ENCODE results near the gene TMEM51. TPM values are rescaled to one million over a fixed set of nuclear protein-coding genes. Genes with fewer than 3 reads are reported as not detected.
"Not testable (repeated sequence)": the region's sequence is repeated elsewhere in the genome, so short reads cannot be mapped to it uniquely, and the experiment has no call there.

The TMEM51 gene
- total and polyA plus RNA-seq, 4 experiments from 2014 or later = 0.47 to 0.61 TPM; not detected in 2

DNA sequence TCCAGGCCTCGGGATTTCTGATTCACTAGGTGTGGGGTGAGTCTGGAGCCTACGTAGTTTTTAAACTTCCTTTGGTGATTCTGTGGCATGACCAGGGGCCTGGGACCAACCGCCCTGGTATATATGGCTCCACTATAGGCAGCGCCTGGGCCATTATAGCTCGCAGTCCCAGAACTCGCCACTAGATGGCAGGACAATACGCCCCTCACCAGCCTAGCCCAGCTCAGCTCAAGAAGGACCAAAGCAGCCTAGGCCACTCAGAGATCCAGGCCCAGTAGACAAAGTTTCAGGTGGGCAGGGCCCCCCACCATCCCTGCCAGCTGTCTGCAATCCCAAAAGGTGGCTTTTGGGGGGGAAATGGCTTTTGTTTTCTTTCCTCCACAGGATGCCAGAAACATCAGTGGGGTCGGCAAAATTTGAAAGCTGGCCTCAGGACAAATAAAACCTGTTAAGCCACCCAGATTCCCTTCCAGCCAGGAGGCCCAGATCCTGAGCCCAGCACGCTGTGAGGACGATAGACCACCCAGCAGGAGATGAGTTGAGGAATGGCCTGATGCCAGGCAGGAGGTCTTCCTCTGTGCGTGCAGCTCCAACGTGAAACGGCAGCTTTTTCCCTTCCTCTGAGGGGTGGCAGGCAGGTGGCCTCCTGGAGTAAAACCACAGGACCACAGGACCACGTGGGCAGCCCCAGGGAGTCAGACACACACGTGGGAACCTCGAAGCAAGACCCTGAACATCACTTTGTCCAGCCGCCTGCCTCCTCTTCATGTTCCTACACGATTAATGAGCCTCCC, 24.8 kb upstream of the TMEM51 start:
- ChIA-PET CTCF (ENCODE audit: partially characterized antibody) (interaction anchor here (0.7 to 6.4 kb wide), 24 partner anchors 8 to 302 kb away, joined by 3 to 75 read pairs (median 4); no protein-coding TSS in a partner anchor), POLR2A (ENCODE audit: partially characterized antibody) (no interaction called here)
- H3K4me3 Mint-ChIP-seq = no peak overlapping the region
- no peaks in the 10 kb centered on the region for H3K27me3 ChIP-seq (ENCODE audit: insufficient read depth, low read length)
- H3K9me3 Mint-ChIP-seq = peaks cover 0 to 4% (median 0%) of the 10 kb centered on the region in 8 donors
- intact Hi-C loops (cut with micrococcal nuclease) = no loop called here
- no peaks in the 10 kb centered on the region for H3K36me3 ChIP-seq (ENCODE audit: insufficient read depth, low read length)
- no peaks in the 10 kb centered on the region for H3K36me3 Mint-ChIP-seq
- no peak overlapping the region for H3K27ac Mint-ChIP-seq
- no peak overlapping the region for H3K27ac ChIP-seq (ENCODE audit: low read depth, low read length)
- DNase-seq = peak in 4 of 5 donors; percentile 40 to 59 (median 44)
- no peak overlapping the region for H3K4me3 ChIP-seq (ENCODE audit: low read length in 2 of 2)
- no peaks in the 10 kb centered on the region for H3K9me3 ChIP-seq (ENCODE audit: control insufficient read depth in 1 of 2, low read length in 2 of 2)
- H3K4me1 ChIP-seq (ENCODE audit: insufficient read depth, low read length) = no peaks in the 10 kb centered on the region
- H3K27me3 Mint-ChIP-seq = peaks cover 4 to 16% of the 10 kb centered on the region in 2 donors
- H3K4me1 Mint-ChIP-seq = no peaks in the 10 kb centered on the region

DNA sequence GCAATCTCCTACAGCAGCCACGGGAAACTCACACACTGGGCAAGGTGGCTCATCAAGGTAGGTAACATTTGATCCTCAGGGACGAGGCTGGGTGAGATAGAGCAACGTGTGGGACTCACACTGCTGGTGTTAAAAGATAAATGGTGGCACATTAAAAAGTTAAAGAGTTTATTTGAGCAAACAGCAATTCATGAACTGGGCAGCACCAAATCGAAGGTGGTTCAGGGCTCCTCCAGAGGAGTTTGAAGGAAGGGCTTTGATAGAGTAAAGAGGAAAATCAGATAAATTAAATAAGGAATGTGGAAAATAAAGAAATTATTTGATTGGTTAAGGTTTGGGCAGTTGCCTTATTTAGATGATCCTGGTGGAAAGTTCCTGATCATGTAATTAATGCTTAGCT, 23.6 kb upstream of the TMEM51 start:
- Mint-ChIP-seq H3K9me3 (peaks cover 0 to 4% (median 0%) of the 10 kb centered on the region in 8 donors), H3K36me3 (no peaks in the 10 kb centered on the region), H3K27me3 (peaks cover 14 to 24% of the 10 kb centered on the region in 2 donors), H3K27ac (no peak overlapping the region), H3K4me1 (no peaks in the 10 kb centered on the region), H3K4me3 (no peak overlapping the region)
- Histone ChIP-seq H3K27ac (ENCODE audit: low read depth, low read length) (no peak overlapping the region), H3K9me3 (ENCODE audit: control insufficient read depth in 1 of 2, low read length in 2 of 2) (no peaks in the 10 kb centered on the region), H3K27me3 (ENCODE audit: insufficient read depth, low read length) (no peaks in the 10 kb centered on the region), H3K4me1 (ENCODE audit: insufficient read depth, low read length) (no peaks in the 10 kb centered on the region), H3K36me3 (ENCODE audit: insufficient read depth, low read length) (no peaks in the 10 kb centered on the region), H3K4me3 (ENCODE audit: low read length in 2 of 2) (no peak overlapping the region)
- ChIA-PET CTCF (ENCODE audit: partially characterized antibody) (interaction anchor here (0.6 to 6.4 kb wide), 8 partner anchors 9 to 179 kb away, joined by 3 to 75 read pairs (median 5); no protein-coding TSS in a partner anchor), POLR2A (ENCODE audit: partially characterized antibody) (no interaction called here)
- DNase-seq = no peak
- intact Hi-C loops (cut with micrococcal nuclease) = no loop called here

DNA sequence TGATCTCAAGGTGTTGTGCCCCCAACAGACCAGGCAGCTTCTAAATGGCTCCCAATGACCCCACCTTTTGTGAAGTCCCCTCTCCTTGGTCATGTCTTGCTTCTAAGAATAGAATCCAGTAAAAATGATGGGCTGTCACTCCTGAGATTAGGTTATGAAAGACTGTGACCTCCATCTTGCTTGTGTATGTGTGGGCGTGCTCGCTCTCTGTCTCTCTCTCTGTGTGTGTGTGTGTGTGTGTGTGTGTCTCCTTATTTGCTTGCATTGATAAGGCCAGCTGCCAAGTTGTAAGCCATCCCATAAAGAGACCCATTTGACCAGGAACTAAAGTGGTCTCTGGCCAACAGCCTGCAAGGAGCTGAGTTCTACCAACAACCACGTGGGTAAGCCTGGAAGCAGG, 22.9 kb upstream of the TMEM51 start:
- no peak overlapping the region for H3K27ac Mint-ChIP-seq

DNA sequence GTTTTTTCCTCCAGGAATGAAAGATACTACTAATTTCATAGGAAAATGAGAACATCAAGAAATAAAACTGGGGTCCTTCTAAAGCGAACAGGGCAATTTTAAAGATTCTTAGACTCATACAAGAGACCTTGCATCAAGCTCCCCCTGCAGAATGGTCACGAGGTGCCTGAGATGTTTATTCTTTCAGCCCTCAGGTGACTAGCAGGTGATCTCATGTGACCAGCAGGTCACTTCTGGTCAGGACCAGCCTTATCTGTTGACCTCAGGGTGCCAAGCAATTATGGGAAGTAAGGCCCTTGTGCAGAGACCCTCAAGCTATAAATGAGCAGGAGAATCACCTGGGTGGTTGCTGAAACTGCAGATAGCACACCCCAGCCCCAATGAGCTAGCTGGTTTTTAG, 20.6 kb upstream of the TMEM51 start:
- no peaks in the 10 kb centered on the region for H3K9me3 ChIP-seq (ENCODE audit: control insufficient read depth in 1 of 2, low read length in 2 of 2)
- intact Hi-C loops (cut with micrococcal nuclease) = no loop called here
- Mint-ChIP-seq H3K4me3 (no peak overlapping the region), H3K4me1 (no peaks in the 10 kb centered on the region), H3K9me3 (peaks cover 0 to 4% (median 0%) of the 10 kb centered on the region in 8 donors), H3K36me3 (no peaks in the 10 kb centered on the region), H3K27me3 (peaks cover 30 to 49% of the 10 kb centered on the region in 2 donors), H3K27ac (no peak overlapping the region)
- no peaks in the 10 kb centered on the region for H3K36me3 ChIP-seq (ENCODE audit: insufficient read depth, low read length)
- no peaks in the 10 kb centered on the region for H3K4me1 ChIP-seq (ENCODE audit: insufficient read depth, low read length)
- no peaks in the 10 kb centered on the region for H3K27me3 ChIP-seq (ENCODE audit: insufficient read depth, low read length)
- H3K4me3 ChIP-seq (ENCODE audit: low read length in 2 of 2) = no peak overlapping the region
- DNase-seq = no peak
- ChIA-PET POLR2A (ENCODE audit: partially characterized antibody) (no interaction called here), CTCF (ENCODE audit: partially characterized antibody) (interaction anchor here (1.0 kb wide), 1 partner anchor 10 kb away, joined by 3 read pairs; no protein-coding TSS in a partner anchor)
- no peak overlapping the region for H3K27ac ChIP-seq (ENCODE audit: low read depth, low read length)

More for the DNA sequence above, 22.9 kb upstream of the TMEM51 start:
- Histone ChIP-seq H3K4me1 (ENCODE audit: insufficient read depth, low read length) (no peaks in the 10 kb centered on the region), H3K36me3 (ENCODE audit: insufficient read depth, low read length) (no peaks in the 10 kb centered on the region), H3K27me3 (ENCODE audit: insufficient read depth, low read length) (no peaks in the 10 kb centered on the region), H3K4me3 (ENCODE audit: low read length in 2 of 2) (no peak overlapping the region), H3K9me3 (ENCODE audit: control insufficient read depth in 1 of 2, low read length in 2 of 2) (no peaks in the 10 kb centered on the region), H3K27ac (ENCODE audit: low read depth, low read length) (no peak overlapping the region)
- ChIA-PET POLR2A (ENCODE audit: partially characterized antibody) (no interaction called here), CTCF (ENCODE audit: partially characterized antibody) (interaction anchor here (1.0 to 6.4 kb wide), 4 partner anchors 8 to 178 kb away, joined by 3 to 75 read pairs (median 4); no protein-coding TSS in a partner anchor)
- Mint-ChIP-seq H3K9me3 (peaks cover 0 to 4% (median 0%) of the 10 kb centered on the region in 8 donors), H3K27me3 (peaks cover 18 to 29% of the 10 kb centered on the region in 2 donors), H3K4me3 (no peak overlapping the region), H3K36me3 (no peaks in the 10 kb centered on the region), H3K4me1 (no peaks in the 10 kb centered on the region)
- intact Hi-C loops (cut with micrococcal nuclease) = no loop called here
- DNase-seq = no peak

DNA sequence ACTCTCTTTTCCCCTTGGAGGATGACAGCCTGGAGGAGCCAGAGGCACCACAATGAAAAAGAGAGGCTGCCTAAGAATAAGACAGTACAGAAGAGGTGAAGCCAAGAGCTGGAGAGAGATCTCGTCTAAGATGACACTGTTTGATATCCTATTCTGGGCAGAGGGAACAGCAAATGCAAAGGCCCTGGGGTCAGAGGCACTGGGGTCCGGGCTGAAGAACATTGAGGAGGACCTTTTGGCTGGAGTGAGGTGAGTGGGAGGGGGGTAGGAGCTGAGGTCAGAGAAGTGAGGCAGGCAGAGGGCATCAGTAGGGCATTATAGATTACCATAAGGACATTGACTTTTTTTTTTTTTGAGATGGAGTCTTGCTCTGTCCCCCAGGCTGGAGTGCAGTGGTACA, 19.3 kb upstream of the TMEM51 start:
- no peak overlapping the region for H3K4me3 ChIP-seq (ENCODE audit: low read length in 2 of 2)
- no peaks in the 10 kb centered on the region for H3K9me3 ChIP-seq (ENCODE audit: control insufficient read depth in 1 of 2, low read length in 2 of 2)
- H3K27ac Mint-ChIP-seq = no peak overlapping the region
- H3K9me3 Mint-ChIP-seq = peaks cover 0 to 4% (median 0%) of the 10 kb centered on the region in 8 donors
- H3K36me3 Mint-ChIP-seq = no peaks in the 10 kb centered on the region
- no peaks in the 10 kb centered on the region for H3K4me1 ChIP-seq (ENCODE audit: insufficient read depth, low read length)
- ChIA-PET POLR2A (ENCODE audit: partially characterized antibody) (no interaction called here), CTCF (ENCODE audit: partially characterized antibody) (interaction anchor here (1.5 kb wide), 1 partner anchor 189 kb away, joined by 3 read pairs; no protein-coding TSS in a partner anchor)
- DNase-seq = no peak
- no peaks in the 10 kb centered on the region for H3K4me1 Mint-ChIP-seq
- H3K27me3 ChIP-seq (ENCODE audit: insufficient read depth, low read length) = no peaks in the 10 kb centered on the region
- no peak overlapping the region for H3K27ac ChIP-seq (ENCODE audit: low read depth, low read length)
- intact Hi-C loops (cut with micrococcal nuclease) = no loop called here
- H3K4me3 Mint-ChIP-seq = no peak overlapping the region
- H3K27me3 Mint-ChIP-seq = peaks cover 36 to 52% of the 10 kb centered on the region in 2 donors
- no peaks in the 10 kb centered on the region for H3K36me3 ChIP-seq (ENCODE audit: insufficient read depth, low read length)

DNA sequence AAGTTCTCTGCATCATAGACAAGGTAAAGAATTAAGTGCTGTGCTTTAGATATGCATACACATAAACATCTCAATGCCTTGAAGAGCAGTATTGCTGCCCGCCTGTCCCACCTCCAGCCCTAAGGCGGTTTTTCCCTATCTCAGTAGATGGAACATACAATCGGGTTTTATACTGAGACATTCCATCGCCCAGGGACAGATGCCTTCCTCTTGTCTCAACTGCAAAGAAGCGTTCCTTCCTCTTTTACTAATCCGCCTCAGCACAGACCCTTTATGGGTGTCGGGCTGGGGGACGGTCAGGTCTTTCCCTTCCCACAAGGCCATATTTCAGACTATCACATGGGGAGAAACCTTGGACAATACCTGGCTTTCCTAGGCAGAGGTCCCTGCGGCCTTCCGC, 17.9 kb upstream of the TMEM51 start:
- POLR2A ChIA-PET (ENCODE audit: partially characterized antibody); H3K27me3 ChIP-seq (ENCODE audit: insufficient read depth, low read length); H3K9me3 Mint-ChIP-seq; H3K27ac ChIP-seq (ENCODE audit: low read depth, low read length); H3K4me1 Mint-ChIP-seq; H3K36me3 ChIP-seq (ENCODE audit: insufficient read depth, low read length); H3K9me3 ChIP-seq (ENCODE audit: control insufficient read depth in 1 of 2, low read length in 2 of 2); CTCF ChIA-PET (ENCODE audit: partially characterized antibody); H3K4me3 ChIP-seq (ENCODE audit: low read length in 2 of 2); H3K27ac Mint-ChIP-seq; intact Hi-C loops (cut with micrococcal nuclease); H3K4me3 Mint-ChIP-seq; H3K4me1 ChIP-seq (ENCODE audit: insufficient read depth, low read length); H3K36me3 Mint-ChIP-seq; DNase-seq: not testable (repeated sequence)
- peaks cover 41 to 57% of the 10 kb centered on the region in 2 donors for H3K27me3 Mint-ChIP-seq

DNA sequence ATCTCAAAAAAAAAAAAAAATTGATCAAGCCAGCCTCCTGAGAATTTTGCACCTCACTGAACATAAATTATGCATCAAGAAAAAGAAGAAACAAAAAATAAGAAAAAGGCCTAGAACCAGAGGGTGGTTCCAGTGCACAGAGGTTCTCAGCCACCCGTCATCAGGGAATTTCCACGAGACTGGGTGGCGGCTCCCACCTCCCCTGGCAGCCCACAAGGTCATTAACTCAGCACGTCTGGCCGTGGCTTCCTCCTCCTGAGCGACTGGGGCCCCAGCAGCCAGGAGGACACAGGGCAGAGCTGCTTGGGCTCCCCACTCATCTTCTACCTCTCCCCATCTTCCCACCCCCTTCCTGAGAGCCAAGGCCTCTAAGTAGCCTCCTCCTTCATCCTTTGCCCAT, 15.7 kb upstream of the TMEM51 start:
- Histone ChIP-seq H3K36me3 (ENCODE audit: insufficient read depth, low read length) (no peaks in the 10 kb centered on the region), H3K27me3 (ENCODE audit: insufficient read depth, low read length) (no peaks in the 10 kb centered on the region), H3K4me3 (ENCODE audit: low read length in 2 of 2) (no peak overlapping the region), H3K4me1 (ENCODE audit: insufficient read depth, low read length) (no peaks in the 10 kb centered on the region), H3K27ac (ENCODE audit: low read depth, low read length) (no peak overlapping the region), H3K9me3 (ENCODE audit: control insufficient read depth in 1 of 2, low read length in 2 of 2) (no peaks in the 10 kb centered on the region)
- CTCF ChIA-PET (ENCODE audit: partially characterized antibody) = interaction anchor here (1.7 to 1.8 kb wide), 2 partner anchors 9 to 10 kb away, joined by 5 to 14 read pairs; no protein-coding TSS in a partner anchor
- peaks cover 0 to 4% (median 0%) of the 10 kb centered on the region in 8 donors for H3K9me3 Mint-ChIP-seq
- no peak overlapping the region for H3K27ac Mint-ChIP-seq
- POLR2A ChIA-PET (ENCODE audit: partially characterized antibody) = no interaction called here
- no peak overlapping the region for H3K4me3 Mint-ChIP-seq
- intact Hi-C loops (cut with micrococcal nuclease) = no loop called here
- H3K27me3 Mint-ChIP-seq = peaks cover 46 to 60% of the 10 kb centered on the region in 2 donors
- no peaks in the 10 kb centered on the region for H3K4me1 Mint-ChIP-seq
- DNase-seq = no peak
- H3K36me3 Mint-ChIP-seq = no peaks in the 10 kb centered on the region

Data from CD4-positive, alpha-beta memory T cell (primary cell).